ENCODE data around the gene CDH15. TPM values are rescaled to one million over a fixed set of nuclear protein-coding genes. Genes with fewer than 3 reads are reported as not detected.

The CDH15 gene
- total RNA-seq, 1 experiment from 2014 or later, result not detected

GRCh38 chr16:89135971-89136765 lies 35.4 kb upstream of the CDH15 start:
- ChIA-PET CTCF (no interaction called here), POLR2A (no interaction called here)
- intact Hi-C loops (cut with micrococcal nuclease; ENCODE audit: unreplicated experiment), result no loop called here
- TF ChIP-seq CTCF (IDR thresholded peaks at IDR 0.05; ENCODE audit: insufficient read depth in 1 of 2, low read depth in 1 of 2, low read length in 1 of 2, severe bottlenecking in 1 of 2, unreplicated experiment in 1 of 2), result no peak
- Histone ChIP-seq H3K27me3 (replicated peaks; ENCODE audit: control insufficient read depth, insufficient read depth, low read length) (no peaks in the 10 kb centered on the region), H3K36me3 (ENCODE audit: control insufficient read depth, insufficient read depth, low read length) (no peaks in the 10 kb centered on the region), H3K4me1 (no peaks in the 10 kb centered on the region), H3K9me3 (no peaks in the 10 kb centered on the region), H3K4me3 (ENCODE audit: low read depth, low read length) (no peak overlapping the region)
- H3K27ac Mint-ChIP-seq (ENCODE audit: unreplicated experiment), result no peak overlapping the region
- peaks cover 1% of the 10 kb centered on the region for H3K9me3 Mint-ChIP-seq (ENCODE audit: unreplicated experiment)
- no peak overlapping the region for H3K4me3 Mint-ChIP-seq (ENCODE audit: unreplicated experiment)
- BruUV-seq (replicated peaks), result no TSS peak
- peaks cover 16% of the 10 kb centered on the region for H3K36me3 Mint-ChIP-seq (ENCODE audit: insufficient read depth, unreplicated experiment)
- H3K4me1 Mint-ChIP-seq (ENCODE audit: low read depth, unreplicated experiment), result no peaks in the 10 kb centered on the region
- no peaks in the 10 kb centered on the region for H3K27me3 Mint-ChIP-seq (ENCODE audit: insufficient read depth, unreplicated experiment)
- DNase-seq, result no peak

DNA sequence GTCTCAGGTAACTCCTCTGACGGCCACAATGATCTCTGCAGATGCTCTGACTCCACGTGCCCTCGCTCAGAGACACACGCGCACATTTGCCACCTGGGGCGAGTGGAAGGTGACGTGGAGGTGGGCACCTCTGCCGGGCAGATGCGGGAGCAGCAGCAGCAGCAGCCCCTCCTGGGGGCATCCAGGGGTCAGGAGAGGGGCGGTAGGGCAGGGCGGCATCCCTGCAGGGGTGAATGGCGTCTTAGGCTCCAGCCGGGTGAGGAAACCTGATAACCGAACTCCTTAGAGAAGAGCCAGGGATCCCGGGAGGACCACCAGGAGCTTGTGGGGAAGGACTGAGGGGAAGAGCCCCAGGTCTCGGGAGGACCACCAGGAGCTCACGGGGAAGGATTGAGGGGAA lies 34.6 kb upstream of the CDH15 start:
- ChIA-PET POLR2A (no interaction called here), CTCF (no interaction called here)
- Histone ChIP-seq H3K4me3 (ENCODE audit: low read depth, low read length) (no peak overlapping the region), H3K4me1 (no peaks in the 10 kb centered on the region), H3K9me3 (no peaks in the 10 kb centered on the region), H3K36me3 (ENCODE audit: control insufficient read depth, insufficient read depth, low read length) (no peaks in the 10 kb centered on the region), H3K27me3 (replicated peaks; ENCODE audit: control insufficient read depth, insufficient read depth, low read length) (no peaks in the 10 kb centered on the region)
- Mint-ChIP-seq H3K4me3 (ENCODE audit: unreplicated experiment) (no peak overlapping the region), H3K27me3 (ENCODE audit: insufficient read depth, unreplicated experiment) (no peaks in the 10 kb centered on the region), H3K9me3 (ENCODE audit: unreplicated experiment) (no peaks in the 10 kb centered on the region), H3K36me3 (ENCODE audit: insufficient read depth, unreplicated experiment) (peaks cover 16% of the 10 kb centered on the region), H3K27ac (ENCODE audit: unreplicated experiment) (no peak overlapping the region), H3K4me1 (ENCODE audit: low read depth, unreplicated experiment) (no peaks in the 10 kb centered on the region)
- TF ChIP-seq CTCF (IDR thresholded peaks at IDR 0.05; ENCODE audit: insufficient read depth in 1 of 2, low read depth in 1 of 2, low read length in 1 of 2, severe bottlenecking in 1 of 2, unreplicated experiment in 1 of 2), result no peak
- DNase-seq, result no peak
- BruUV-seq (replicated peaks), result no TSS peak
- intact Hi-C loops (cut with micrococcal nuclease; ENCODE audit: unreplicated experiment), result no loop called here

DNA sequence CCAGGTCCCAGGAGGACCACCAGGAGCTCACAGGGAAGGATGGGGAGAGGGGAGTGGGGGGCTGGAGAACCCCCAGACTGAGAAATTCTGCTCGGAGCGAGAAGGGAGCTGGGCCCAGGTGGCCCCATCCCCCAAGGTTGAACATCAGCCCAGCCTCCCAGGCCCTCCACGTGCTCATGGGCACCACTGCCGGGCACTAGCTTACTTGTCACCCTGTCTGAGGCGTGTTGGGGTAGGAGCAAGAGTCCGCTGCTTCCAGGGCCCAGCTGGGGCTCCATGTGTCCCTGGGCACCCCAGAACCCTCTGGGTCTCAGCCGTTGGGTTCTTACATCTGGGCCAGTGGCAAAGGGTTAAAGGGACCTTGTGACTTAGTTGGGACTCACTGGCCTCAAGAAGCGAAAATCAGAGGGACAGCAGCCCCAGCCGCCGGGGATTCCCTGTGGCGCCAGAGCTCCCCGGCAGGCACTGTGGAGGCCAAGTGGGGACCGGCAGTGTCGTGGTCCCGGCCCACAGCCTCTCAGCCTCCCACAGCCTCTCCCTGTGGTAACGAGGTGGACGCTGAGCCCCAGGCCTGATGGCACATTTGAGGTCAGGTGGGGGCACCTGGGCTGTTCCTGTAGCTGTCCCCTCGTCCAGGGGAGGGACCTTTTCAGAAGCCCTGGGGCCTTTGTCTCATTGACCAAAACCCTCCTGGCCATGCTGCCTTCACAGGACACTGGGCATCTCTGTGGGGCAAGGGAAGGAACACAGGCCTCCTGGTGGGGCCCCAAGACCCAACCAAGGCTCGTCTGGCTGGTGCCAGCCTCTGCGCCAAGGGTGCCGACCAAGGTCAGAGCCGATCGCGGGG lies 33.7 kb upstream of the CDH15 start:
- Histone ChIP-seq H3K9me3 (no peaks in the 10 kb centered on the region), H3K27me3 (replicated peaks; ENCODE audit: control insufficient read depth, insufficient read depth, low read length) (no peaks in the 10 kb centered on the region), H3K36me3 (ENCODE audit: control insufficient read depth, insufficient read depth, low read length) (no peaks in the 10 kb centered on the region), H3K4me1 (no peaks in the 10 kb centered on the region), H3K4me3 (ENCODE audit: low read depth, low read length) (no peak overlapping the region)
- no peak overlapping the region for H3K4me3 Mint-ChIP-seq (ENCODE audit: unreplicated experiment)
- no peaks in the 10 kb centered on the region for H3K9me3 Mint-ChIP-seq (ENCODE audit: unreplicated experiment)
- intact Hi-C loops (cut with micrococcal nuclease; ENCODE audit: unreplicated experiment), result no loop called here
- ChIA-PET POLR2A (no interaction called here), CTCF (interaction anchor here (0.5 kb wide), 1 partner anchor 34 kb away, joined by 3 read pairs; the partner anchor contains the start of gene CDH15)
- no peaks in the 10 kb centered on the region for H3K27me3 Mint-ChIP-seq (ENCODE audit: insufficient read depth, unreplicated experiment)
- no peak for DNase-seq
- TF ChIP-seq CTCF (IDR thresholded peaks at IDR 0.05; ENCODE audit: insufficient read depth in 1 of 2, low read depth in 1 of 2, low read length in 1 of 2, severe bottlenecking in 1 of 2, unreplicated experiment in 1 of 2), result no peak
- H3K4me1 Mint-ChIP-seq (ENCODE audit: low read depth, unreplicated experiment), result no peaks in the 10 kb centered on the region
- H3K27ac Mint-ChIP-seq (ENCODE audit: unreplicated experiment), result no peak overlapping the region
- H3K36me3 Mint-ChIP-seq (ENCODE audit: insufficient read depth, unreplicated experiment), result peaks cover 22% of the 10 kb centered on the region
- BruUV-seq (replicated peaks), result no TSS peak
